HTERT RPE-1 (cell line): ENCODE data around the gene TMED1.
"Not testable (repeated sequence)": the region's sequence is repeated elsewhere in the genome, so short reads cannot be mapped to it uniquely, and the experiment has no call there.

Experiments used
- in situ Hi-C: fragments of 300-500 bp; cut with MboI; formaldehyde crosslinking; loops from 4 replicates; pipeline ENCODE4 v1.14.3; 2020; ENCODE audit warnings: low sequenced_read_pairs

TMED1 gene

DNA sequence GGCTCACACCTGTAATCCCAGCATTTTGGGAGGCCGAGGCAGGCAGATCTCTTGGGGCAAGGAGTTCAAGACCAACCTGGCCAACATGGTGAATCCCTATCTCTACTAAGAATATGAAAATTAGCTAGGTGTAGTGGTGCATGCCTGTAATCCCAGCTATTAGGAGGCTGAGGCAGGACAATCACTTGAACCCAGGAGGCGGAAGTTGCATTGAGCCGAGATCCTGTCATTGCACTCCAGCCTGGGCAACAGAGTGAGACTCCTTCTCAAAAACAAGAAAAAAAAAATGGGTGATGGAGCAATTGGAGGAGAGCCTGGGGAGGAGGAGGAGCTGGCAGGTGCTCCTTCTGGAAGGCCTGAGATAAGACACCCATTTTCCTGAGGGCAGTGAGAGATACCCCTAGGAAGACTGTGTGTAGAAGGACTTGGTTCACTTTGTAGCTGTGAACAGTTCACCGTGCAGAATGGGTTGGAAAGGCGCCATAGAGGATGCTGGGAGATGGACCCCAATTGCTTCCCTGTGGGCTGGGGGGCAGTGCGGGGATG lies 26.6 kb upstream of the TMED1 start:
- in situ Hi-C loops = no loop called here

DNA sequence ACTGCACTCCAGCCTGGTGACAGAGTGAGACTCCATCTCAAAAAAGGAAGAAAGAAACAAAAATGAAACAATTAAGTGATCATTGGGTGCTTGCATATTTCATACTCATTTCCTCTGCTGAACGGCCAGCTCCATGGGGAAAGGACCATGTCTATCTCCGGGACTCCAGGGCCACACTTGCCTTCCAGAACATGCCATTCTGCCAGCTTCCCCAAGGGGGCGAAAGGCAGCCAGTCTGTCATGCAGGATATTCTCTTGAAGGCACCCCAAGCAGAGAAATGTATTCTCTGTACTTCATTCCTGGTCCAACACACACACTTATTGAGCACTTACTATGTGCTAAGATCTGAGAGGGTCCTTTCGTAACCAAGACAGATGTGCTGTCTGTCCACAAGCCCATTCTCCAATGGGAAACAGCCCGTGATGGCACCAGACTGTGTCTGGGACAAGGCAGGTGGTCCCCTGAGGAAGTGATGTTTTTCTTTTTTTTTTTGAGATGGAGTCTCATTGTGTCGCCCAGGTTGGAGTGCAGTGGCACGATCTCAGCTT lies 25.2 kb upstream of the TMED1 start:
- in situ Hi-C loops = no loop called here

DNA sequence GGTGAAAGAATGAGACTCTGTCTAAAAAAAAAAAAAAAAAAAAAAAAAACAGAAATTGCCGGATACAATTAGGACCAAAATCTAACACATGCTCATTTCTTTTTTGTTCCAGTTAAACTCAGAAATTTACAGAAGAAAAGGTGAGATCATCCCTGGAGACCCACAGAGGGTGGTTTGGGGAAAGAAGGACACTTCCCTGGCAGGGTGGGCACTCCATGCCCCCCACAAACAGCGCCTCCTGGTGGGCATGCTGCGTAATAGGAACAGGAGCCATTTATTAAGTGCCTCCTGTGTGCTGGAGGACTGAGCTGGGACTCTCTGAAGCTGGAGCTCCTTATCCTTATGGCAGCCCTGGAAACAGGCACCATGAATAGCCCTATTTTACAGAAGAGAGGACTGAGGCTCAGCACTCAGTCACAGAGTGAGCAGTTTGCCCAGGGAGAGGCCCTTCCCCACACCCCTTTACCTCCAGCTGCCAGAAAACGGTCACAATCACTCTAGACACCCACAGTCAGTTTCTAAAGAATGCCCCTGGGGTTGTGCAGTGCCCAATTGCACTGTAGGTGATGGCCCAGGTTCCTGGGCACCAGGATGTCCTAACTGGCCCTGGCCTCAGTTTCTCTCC lies 22.3 kb upstream of the TMED1 start:
- in situ Hi-C loops = no loop called here

DNA sequence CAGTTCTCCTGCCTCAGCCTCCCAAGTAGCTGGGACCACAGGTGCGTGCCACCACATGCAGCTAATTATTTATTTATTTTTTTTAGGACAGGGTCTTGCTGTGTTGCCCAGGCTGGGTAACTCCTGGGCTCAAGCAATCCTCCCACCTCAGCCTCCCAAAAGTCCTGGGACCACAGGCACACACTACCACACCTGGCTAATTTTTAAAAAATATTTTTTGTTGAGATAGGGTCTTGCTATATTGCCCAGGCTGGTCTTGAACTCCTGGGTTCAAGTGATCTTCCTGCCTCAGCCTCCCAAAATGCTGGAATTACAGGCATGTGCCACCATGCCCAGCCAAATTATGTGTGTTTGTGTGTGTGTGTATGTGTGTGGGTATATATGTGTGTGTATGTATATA lies 20.9 kb upstream of the TMED1 start:
- in situ Hi-C loops = not testable (repeated sequence)

DNA sequence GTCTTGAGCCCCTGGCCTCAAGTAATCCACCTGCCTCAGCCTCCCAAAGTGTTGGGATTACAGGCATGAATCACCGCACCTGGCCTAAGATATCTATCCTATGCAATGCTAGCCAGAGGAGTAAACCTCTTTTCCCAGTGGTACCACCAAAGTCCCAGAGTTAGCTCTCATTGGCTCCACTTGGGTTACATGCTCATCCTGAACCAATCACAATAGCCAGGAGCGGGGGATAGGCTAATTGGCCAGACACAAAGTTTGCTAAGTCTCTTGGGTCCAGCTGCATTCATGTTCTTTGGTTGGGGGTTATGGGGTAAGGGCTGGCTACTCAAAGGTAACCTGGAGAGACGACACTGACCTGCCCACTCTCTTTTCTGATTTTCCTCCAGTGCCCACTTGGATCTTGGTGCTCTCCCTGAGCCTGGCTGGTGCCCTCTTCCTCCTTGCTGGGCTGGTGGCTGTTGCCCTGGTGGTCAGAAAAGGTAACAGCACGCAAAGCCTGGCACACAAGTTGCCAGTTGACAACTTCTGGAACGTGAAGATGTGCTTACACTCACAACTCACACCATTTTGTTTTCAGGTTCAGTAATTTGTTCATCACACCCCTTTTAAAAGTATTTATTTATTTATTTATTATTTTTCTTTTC lies 20.0 kb upstream of the TMED1 start:
- in situ Hi-C loops = no loop called here

DNA sequence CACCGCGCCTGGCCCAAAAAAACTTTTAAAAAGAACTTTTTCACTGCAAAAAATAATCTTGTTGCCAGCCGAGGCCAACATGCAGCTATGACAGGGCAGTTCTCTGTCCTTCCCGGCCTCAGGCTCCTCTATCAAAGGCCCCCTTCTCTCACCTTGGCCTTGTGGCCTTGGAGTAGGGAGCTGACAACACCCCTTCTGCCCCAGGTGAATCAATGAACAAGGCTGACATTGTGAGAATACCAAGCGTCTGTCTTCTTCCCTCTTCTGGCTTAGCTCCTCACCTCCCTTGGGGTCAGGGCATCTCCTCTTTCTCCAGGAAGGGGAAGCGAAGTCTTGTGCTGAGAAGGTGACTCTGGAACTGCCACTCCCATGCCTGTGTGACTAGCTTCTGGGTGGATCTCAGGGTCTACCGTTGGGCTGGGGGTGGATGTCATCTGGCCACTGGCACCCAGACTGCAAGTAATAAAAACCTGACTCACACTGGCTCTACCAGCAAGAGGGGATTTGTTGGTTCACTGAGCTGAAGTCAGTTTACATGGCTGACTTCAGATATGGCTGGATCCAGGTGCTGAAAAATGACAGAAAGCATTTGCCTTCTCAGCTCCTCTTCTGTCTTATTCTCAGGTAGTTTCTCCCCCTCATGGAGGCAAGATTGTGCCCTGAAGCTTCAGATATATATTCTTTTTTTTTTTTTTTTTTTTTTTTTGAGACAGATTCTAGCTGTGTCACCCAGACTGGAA lies 18.5 kb upstream of the TMED1 start:
- in situ Hi-C loops = no loop called here

DNA sequence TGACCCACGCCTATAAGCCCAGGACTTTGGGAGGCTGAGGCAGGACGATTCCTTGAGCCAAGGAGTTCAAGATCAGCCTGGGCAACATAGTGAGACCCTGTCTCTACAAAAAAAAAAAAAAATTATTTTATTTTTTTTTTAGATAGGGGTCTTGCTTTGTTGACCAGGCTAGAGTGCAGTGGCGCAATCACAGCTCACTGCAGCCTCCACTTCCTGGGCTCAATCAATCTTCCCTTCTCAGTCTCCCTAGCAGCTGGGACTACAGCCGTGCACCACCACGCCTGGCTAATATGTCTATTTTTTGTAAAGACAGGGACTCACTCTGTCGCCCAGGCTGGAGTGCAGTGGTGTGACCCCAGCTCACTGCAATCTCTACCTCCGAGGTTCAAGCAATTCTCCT lies 16.9 kb upstream of the TMED1 start:
- in situ Hi-C loops = no loop called here

DNA sequence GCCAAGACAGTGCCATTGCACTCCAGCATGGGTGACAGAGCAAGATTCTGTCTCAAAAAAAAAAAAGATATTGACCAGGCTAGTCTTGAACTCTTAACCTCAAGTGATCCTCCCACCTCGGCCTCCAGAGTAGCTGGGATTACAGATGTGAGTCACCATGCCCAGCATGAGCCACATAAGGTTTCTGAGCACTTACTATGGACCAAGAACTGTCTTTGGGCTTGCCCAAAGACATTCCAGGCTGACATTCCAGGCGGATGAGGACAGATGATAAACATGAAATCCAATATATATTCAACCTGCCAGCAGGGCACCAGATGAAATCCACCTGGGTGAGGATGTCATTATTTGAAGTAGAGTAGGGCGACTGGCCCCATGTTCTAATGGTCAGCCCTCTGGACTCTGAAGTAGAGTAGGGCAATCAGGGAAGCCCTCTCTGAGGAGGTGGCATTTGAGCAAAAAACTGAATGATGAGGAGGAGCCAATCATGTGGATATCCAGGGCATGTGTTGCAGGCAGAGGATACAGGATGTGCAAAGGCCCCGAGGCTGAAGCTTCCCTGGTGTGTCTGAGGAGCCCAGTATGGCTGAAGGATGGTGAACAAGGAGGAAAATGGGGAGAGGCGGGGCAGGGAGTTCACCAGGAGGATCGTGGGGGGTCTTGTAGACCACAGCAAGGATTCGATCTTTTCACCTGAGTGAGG lies 16.2 kb upstream of the TMED1 start:
- in situ Hi-C loops = no loop called here

DNA sequence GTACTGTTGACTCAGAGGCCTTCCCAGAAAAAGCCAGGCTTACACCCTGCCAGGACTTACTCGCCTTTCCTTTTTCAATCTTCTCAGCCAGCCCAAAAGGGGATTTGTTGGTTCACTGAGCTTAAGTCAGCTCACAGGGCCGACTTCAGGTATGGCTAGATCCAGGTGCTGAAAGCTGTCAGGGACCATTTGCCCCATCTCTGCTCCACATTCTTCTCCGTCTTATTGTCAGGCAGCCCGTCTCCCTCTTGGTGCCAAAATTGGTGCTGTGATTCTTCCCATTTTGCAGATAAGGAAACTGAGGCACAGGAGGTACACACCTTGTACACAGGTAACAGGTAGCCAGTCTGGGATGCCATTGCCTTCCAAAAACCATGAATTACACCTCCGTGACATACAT lies 14.6 kb upstream of the TMED1 start:
- in situ Hi-C loops = no loop called here

DNA sequence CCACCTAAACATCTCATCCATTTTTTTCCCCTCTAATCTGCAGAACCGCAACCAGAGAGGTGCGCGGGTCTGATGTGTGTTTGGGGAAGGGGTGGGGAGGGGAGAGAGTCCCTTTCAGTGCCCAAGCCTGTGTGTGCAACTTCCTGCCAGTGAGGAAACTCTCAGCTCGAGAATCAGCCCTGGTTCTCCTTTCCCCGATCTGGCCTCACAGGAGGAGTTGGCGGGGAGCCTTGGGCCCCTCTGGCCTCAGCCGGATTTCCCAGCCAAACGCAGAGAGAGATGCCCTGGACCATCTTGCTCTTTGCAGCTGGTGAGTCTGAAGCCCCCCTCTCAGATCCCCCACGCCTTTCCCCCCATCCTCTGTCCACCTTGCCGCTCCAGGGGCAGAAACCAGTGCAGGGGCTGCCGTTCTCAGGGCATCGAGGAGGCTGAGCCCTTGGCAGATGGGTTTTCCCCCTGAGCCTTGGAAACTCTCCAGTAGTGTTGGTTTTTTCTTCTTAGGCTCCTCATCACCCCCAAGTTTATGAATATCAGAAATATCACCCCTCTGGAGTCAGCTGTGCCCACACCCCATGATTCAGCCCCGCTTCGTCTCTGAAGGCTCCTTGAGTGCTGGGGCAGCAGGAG lies 12.3 kb upstream of the TMED1 start, which contains the start of gene C19orf38:
TSS of gene C19orf38 (plus strand) at position 186 of the 627 bp plus-strand sequence. CDS start at position 280, 94 bp downstream.
- in situ Hi-C loops = no loop called here

DNA sequence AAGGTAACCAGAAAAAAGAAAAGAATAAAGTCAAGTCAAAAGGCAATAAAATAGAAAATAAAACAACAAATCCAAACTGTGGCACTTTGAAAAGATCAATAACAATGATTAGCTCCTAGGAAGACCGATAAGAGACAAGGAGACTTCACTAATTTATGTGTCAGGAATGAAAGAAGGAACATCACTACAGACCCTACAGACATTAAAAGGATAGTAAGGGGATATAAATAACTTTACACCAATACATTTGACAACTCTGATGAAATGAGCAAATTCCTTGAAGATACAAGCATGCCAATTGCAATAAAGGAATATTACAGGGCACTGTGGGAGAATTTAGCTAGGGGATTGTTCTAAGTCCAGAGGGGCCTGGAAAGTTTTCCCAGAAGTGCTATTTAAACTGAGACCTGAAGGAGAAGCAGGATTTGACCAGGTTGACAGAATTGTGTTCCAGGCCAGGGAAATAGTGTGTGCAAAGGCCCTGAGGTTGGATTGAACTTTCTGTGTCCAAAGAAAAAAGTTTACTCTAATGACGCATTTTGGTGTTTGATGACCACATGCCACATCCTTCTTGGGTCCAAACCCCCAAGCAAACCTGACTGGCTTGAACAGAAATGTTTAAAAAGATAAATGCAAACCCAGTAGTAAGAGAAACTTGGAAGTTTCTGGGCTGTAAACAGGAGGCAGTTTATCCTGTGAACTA lies 10.6 kb upstream of the TMED1 start:
- in situ Hi-C loops = no loop called here

DNA sequence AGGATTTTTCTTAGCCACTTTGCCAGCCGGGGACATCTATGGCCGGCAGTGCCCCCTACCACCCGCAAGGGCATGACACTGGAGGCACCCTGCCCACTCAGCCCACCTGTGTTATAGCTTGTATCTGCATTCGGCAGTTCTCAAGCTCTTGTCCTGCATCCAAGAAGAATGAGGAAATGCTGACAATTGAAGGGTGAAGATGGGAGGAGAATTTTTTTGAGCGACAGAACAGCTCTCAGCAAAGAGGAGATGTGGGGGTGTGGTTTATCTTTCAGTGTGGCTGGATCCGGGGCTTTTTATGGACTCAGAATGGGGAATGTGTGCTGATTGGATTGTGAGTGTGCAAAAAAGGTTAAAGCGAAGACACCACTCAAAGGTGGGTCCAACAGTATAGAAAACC lies 6.8 kb upstream of the TMED1 start:
- in situ Hi-C loops = no loop called here

DNA sequence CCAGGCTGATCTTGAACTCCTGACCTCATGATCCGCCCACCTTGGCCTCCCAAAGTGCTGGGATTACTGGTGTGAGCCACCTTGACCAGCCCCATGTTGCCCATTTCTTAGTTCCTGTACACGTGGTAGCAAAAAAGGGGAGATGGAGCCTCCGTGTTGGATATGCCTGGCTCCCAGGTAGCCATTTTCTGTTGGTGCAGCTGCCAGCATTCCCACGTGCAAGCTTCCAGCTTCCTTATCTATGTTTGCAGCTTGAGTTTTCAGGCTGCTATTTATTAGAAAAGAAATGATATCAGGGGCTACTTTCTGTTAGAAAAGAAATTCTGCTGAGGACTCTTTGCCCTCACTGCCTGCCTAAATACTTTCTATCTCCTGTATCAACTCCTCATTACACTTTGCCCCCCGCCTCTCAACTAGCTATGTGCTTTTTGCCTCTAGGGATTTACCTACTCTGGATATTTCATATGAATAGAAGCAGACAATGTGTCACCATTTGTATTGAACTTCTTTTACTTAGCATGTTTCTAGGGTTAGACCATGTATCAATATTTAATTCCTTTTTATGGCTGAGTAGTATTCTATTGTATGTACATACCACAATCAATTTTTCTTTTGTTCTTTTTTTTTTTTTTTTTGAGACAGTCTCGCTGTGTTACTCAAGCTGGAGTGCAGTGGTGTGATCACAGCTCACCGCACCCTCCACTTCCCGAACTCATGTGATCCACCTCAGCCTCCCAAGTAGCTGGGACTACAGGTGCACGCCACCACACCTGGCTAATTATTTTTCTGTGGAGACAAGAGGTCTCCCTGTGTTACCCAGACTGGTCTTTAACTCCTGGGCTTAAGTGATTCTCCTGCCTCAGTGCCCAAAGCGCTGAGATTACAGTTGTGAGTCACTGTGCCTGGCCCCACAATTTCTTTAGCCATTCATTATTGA lies 3.4 kb upstream of the TMED1 start:
- in situ Hi-C loops = no loop called here

DNA sequence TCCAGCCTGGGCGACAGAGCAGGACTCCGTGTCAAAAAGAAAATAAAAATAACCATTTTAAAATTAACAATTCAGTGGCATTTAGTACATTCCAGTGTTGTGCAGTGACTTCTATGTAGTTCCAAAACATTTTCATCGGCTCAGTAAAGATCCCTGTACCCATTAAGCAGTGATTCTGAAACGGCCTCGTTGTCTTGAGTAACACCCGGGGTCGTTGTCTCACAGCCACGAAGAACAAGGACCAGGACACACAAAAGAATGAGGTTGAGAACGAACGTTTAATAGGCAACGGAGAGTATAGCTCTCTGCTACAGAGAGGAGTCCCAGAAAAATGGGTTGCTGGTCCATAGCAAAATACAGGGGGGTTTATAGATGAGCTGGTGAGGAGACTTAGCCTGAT lies 2.4 kb upstream of the TMED1 start:
- in situ Hi-C loops = no loop called here

DNA sequence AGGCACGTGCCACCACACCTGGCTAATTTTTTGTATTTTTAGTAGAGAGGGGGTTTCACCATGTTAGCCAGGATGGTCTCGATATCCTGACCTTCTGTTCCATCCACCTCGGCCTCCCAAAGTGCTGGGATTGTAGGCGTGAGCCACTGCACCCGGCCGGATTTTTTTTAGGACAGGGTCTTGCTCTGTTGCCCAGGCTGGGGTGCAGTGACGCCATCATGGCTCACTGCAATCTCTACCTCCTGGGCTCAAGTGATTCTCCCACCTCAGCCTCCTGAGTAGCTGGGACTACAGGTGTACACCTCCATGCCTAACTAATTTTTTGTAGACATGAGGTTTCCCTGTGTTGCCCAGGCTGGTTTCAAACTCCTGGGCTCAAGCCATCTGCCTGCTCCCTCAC lies 1.6 kb upstream of the TMED1 start:
- in situ Hi-C loops = not testable (repeated sequence)

DNA sequence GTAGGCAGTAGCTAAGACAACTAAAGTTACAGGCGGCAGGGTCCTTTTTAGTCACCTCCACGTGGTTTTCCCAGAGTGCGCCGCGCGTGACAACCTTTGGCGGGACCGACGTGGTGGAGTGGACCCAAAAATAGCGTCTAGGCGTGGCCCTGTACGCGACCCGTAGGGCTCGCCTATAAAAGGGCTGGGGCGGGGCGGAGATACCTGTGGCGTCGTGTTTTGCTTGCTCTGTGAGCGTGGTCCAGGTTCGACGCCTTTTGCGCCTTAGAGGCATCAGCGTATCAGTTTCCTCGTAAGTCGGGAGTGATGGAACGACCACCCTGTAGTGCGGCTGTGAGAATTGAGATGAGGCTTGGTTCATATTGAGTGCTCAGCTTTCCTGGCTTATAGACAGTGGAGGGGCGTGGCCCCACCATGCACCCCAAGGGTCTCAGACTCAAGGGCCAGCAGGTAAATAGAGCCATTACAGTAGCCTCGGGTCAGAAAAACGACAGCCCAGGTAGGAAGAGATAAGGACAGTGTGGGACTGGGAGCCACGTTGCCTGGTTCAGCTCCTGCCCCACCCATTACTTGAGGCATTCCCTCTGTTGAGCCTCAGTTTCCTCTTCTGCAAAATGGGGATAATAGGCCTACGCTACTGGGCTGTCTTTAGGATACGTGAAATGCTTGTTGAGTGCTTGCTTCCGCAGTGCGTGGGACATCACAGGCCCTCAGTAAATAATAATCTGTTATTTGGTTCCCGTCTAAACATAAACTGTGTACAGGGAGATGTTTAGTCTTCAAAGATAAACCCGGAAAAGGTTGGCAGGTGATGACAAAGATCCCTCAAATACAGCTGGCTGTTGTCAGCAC lies 693 bp upstream of the TMED1 start:
- in situ Hi-C loops = no loop called here

DNA sequence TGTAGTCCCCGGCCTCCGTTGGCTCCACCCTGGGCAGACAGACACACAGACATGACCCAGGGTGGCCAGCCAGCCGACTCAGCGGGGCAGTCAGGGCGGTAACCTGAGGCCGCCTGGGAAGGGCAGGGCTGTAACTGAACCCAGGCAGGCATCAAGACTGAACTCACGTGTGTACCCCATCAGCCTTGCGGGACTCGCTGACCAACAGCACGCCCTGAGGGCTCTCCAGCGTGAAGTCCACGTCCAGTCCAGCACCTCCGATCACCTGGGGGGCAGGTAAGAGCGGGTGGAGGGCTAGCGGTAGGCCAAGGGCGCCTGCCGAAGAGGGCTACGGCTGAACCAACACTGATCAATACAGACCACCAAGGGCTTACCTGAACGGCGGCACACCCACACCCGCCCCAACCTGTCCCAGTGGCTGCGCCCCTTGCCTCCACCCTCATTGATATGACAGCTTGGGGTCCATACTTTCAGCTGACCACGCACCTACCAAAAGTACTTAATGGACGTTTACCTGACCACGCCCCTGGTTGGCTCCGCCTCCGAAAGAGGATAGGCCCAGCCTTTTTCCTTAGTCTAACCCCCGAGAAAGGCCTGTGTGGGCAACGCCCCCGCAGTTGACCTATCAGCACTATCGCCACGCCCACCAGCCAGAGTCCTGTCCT lies 791 bp downstream of the TMED1 start:
- in situ Hi-C loops = no loop called here

DNA sequence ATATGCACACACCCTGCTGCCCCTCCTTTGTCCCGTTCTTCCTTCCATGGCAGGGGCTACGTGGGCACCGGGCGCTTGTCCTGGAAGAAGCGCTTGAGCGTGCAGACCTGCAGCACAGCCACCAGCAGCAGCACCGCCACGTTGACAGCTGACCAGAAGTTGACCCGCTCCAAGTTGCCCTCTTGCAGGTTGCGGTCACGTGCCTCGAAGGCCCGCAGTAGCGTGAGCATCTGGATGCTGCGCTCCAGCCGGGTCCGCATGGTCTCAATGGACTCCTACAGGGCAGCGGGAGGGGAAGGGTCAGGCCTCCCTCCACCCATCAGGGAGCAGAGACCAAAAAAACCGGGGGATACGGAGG lies 3.1 kb downstream of the TMED1 start:
- in situ Hi-C loops = no loop called here
